HepG2 (cell line): ENCODE results near the gene MYO3B. TPM values are rescaled to one million over a fixed set of nuclear protein-coding genes. Genes with fewer than 3 reads are reported as not detected.

Source experiments
- ATAC-seq: fragments of 200-7000 bp; cut with Tn5 transposase; 3 replicates; pipeline ENCODE4 v1.9.1; 2020; ENCODE audit warnings: mild to moderate bottlenecking, moderate library complexity
- BruUV-seq: library from RNA; stranded (reverse); fragments of 400-500 nt; replicated peaks from 2 replicates; lab custom pipeline; 2021; lab: Mats Ljungman, UMichigan
- CTCF ChIA-PET: fragments of 300-600 bp; formaldehyde crosslinking; extraction: SDS; loops from one replicate; lab custom pipeline; 2021; ENCODE audit warnings: low total read pairs, inconsistent platforms, low intra/inter-chr PET ratio; lab: Yijun Ruan, JAX
- POLR2A ChIA-PET: fragments of 350-600 bp; sonication (Branson Sonifier 250); formaldehyde crosslinking; loops from one replicate; lab custom pipeline; 2020; ENCODE audit warnings: antibody characterized with exemption, inconsistent platforms; lab: Yijun Ruan, JAX
- DNase-seq: peaks from one replicate; pipeline ENCODE4 v3.0.0-alpha.2; 2015; ENCODE audit warnings: low spot score
- FAIRE-seq: peaks from 3 replicates; lab custom pipeline; 2011; peaks lifted over from hg19 to GRCh38; lab: Jason Lieb, UNC
- H2AFZ ChIP-seq: one replicate; pipeline ENCODE4 v1.6.1; 2011; ENCODE audit warnings: low read length, inconsistent platforms
- H3K27ac ChIP-seq: fragments of 300-600 bp; 3 replicates; pipeline ENCODE4 v1.8.0; 2011; ENCODE audit warnings: mixed run types, mild to moderate bottlenecking, mixed read lengths, low read length, inconsistent platforms; ENCODE audit not compliant: insufficient read depth; ENCODE audit errors: extremely low read length
- H3K27me3 ChIP-seq, 2 experiments: fragments of 200-600 bp in 1 of 2; 2 replicates in 1 of 2; 3 replicates in 1 of 2; pipeline versions ENCODE4 v1.6.0 to v1.8.0; 2011; ENCODE audit warnings: low read length in 2 of 2, mild to moderate bottlenecking in 2 of 2, moderate library complexity in 2 of 2, inconsistent platforms in 1 of 2; ENCODE audit not compliant: insufficient read depth in 2 of 2, control insufficient read depth in 1 of 2
- H3K36me3 ChIP-seq, 2 experiments: fragments of 200-600 bp in 1 of 2; replicated peaks in 1 of 2; 2 replicates in 1 of 2; 3 replicates in 1 of 2; pipeline versions ENCODE4 v1.5.1 to v1.8.0; 2011; ENCODE audit warnings: low read length in 2 of 2, inconsistent platforms in 1 of 2; ENCODE audit not compliant: insufficient read depth in 2 of 2, control insufficient read depth in 1 of 2
- H3K4me1 ChIP-seq: 2 replicates; pipeline ENCODE4 v1.5.1; 2012; ENCODE audit warnings: low read length, inconsistent platforms; ENCODE audit not compliant: insufficient read depth
- H3K4me2 ChIP-seq: 2 replicates; pipeline ENCODE4 v1.6.0; 2011; ENCODE audit warnings: low read depth, low read length, inconsistent platforms
- H3K4me3 ChIP-seq, 3 experiments: fragments of 200-600 bp in 1 of 3; sonication (generic), shearing (Covaris generic) in 1 of 3; replicated peaks in 1 of 3; 2 replicates each; pipeline ENCODE4 v1.5.1; 2011 to 2016; ENCODE audit warnings: low read length in 3 of 3, inconsistent platforms in 2 of 3, low read depth in 2 of 3, mild to moderate bottlenecking in 2 of 3, control low read depth in 1 of 3, mixed read lengths in 1 of 3; ENCODE audit not compliant: insufficient read depth in 1 of 3
- H3K79me2 ChIP-seq: one replicate; pipeline ENCODE4 v1.6.1; 2011; ENCODE audit warnings: low read length, inconsistent platforms; ENCODE audit not compliant: insufficient read depth
- H3K9ac ChIP-seq: 2 replicates; pipeline ENCODE4 v1.6.0; 2011; ENCODE audit warnings: mild to moderate bottlenecking, low read depth, low read length, inconsistent platforms; ENCODE audit not compliant: insufficient read depth
- H3K9me3 ChIP-seq: 2 replicates; pipeline ENCODE4 v1.5.1; 2012; ENCODE audit warnings: mild to moderate bottlenecking, low read length
- H4K20me1 ChIP-seq: 2 replicates; pipeline ENCODE4 v1.6.0; 2011; ENCODE audit warnings: inconsistent platforms, mild to moderate bottlenecking, low read length, moderate library complexity; ENCODE audit not compliant: insufficient read depth
- ASH2L ChIP-seq: fragments of 300-600, 200-600 bp; sonication (generic); IDR thresholded peaks from 2 replicates; pipeline ENCODE4 v1.7.0; 2017; ENCODE audit warnings: low read depth, mild to moderate bottlenecking, moderate library complexity, mixed read lengths, low read length; ENCODE audit not compliant: insufficient read length
- BHLHE40 ChIP-seq: IDR thresholded peaks from 2 replicates; pipeline ENCODE4 v1.6.1; 2011; ENCODE audit warnings: low read length, improper control_type of control experiment
- MBNL3 ChIP-seq: fragments of 250-450 bp; sonication (Bioruptor Pico); conservative IDR thresholded peaks from 2 replicates; pipeline ENCODE4 v1.8.0; 2022; ENCODE audit warnings: mild to moderate bottlenecking, inconsistent platforms
- TARDBP ChIP-seq: sonication (generic); formaldehyde crosslinking; IDR thresholded peaks from 2 replicates; pipeline ENCODE4 v1.8.0; 2022; ENCODE audit warnings: mild to moderate bottlenecking, missing genetic modification reagents
- ZNF124 ChIP-seq: sonication (generic); formaldehyde crosslinking; IDR thresholded peaks from 2 replicates; pipeline ENCODE4 v1.4.0; 2020; ENCODE audit warnings: missing genetic modification reagents
- ZNF616 ChIP-seq: sonication (generic); formaldehyde crosslinking; IDR thresholded peaks from 2 replicates; pipeline ENCODE4 v1.5.0; 2020; ENCODE audit warnings: low read depth, mild to moderate bottlenecking, missing genetic modification reagents
- WGBS: methylation state at CpG from one replicate; pipeline ENCODE4 v1.1.6; 2017; ENCODE audit warnings: low lambda C conversion rate; 5-methylcytosine and 5-hydroxymethylcytosine counted together
- in situ Hi-C: cut with HindIII; loops from 2 replicates; pipeline ENCODE4 v1.10.0; 2017; ENCODE audit warnings: low pct_unique_long_range_greater_than_20kb; ENCODE audit not compliant: extremely low pct_ligation_motif_present
- intact Hi-C: fragments of 100-400 bp; cut with micrococcal nuclease; formaldehyde crosslinking; loops from one replicate; pipeline ENCODE4 v1.10.0; 2022; ENCODE audit not compliant: unreplicated experiment
- polyA plus RNA-seq, 8 experiments: library from polyadenylated mRNA; depleted of rRNA in 3 of 8; stranded (reverse) in 7 of 8; unstranded in 1 of 8; fragments of >200 nt; fragmentation: Illumina TruSeq in 4 of 8; extraction: Trizol in 4 of 8; gene quantifications; 2 replicates each; pipeline versions ENCODE4 v1.2.1 to v1.2.3, GENCODE V29; 2011 to 2016; ENCODE audit warnings: low read depth in 4 of 8, missing spikeins in 1 of 8, mixed read lengths in 1 of 8; ENCODE audit not compliant: insufficient read depth in 1 of 8
- total RNA-seq, 5 experiments: library from RNA; depleted of rRNA; stranded (reverse); fragments of >200 nt; fragmentation: Illumina TruSeq; extraction: Trizol; gene quantifications; 2 replicates each; pipeline ENCODE4 v1.2.3, GENCODE V29; 2016; ENCODE audit warnings: low read depth in 1 of 5
- TF ChIP-seq, protein P1 (sequence below): sonication (generic); formaldehyde crosslinking; IDR thresholded peaks from 2 replicates; pipeline ENCODE4 v1.4.0; 2020; ENCODE audit warnings: missing genetic modification reagents

The MYO3B gene
- total and polyA plus RNA-seq, 2 of the 13 experiments (the other 11 are each of a cell fraction or from before 2014, with no cell fraction given): 0.01 TPM; not detected in 1

DNA sequence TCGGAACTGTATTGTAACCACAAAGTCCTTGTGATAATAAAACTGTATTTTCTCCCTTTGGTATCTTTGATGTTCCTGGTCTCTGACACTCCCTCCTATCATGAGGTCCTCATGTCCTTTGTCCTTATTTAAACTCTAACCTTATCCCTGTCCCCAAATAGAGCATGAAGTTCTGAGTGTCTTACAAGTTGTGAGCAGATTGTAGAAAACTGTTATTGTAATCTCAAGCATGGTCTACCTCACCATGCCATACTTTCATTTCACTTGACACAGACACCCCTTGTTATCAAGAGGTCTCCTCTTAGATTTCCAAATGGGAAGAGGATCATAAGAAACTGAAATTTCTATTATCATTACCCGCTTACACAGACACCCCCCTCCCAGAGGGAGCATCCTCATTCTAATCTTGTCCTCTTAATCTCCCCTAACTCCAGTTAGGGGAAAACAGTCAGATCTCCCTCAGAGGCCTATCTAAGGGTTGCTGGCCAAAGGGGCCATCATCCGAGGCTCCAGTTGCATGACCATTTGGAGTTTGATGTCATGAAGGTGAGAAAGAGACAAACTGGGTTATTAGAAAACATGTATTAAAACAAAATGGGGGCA is 29.0 kb downstream of the MYO3B start (continued):
- no peak for TF ChIP-seq ASH2L
- TF ChIP-seq, protein P1, sequence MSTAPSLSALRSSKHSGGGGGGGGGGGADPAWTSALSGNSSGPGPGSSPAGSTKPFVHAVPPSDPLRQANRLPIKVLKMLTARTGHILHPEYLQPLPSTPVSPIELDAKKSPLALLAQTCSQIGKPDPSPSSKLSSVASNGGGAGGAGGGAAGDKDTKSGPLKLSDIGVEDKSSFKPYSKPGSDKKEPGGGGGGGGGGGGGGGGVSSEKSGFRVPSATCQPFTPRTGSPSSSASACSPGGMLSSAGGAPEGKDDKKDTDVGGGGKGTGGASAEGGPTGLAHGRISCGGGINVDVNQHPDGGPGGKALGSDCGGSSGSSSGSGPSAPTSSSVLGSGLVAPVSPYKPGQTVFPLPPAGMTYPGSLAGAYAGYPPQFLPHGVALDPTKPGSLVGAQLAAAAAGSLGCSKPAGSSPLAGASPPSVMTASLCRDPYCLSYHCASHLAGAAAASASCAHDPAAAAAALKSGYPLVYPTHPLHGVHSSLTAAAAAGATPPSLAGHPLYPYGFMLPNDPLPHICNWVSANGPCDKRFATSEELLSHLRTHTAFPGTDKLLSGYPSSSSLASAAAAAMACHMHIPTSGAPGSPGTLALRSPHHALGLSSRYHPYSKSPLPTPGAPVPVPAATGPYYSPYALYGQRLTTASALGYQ (CRISPR knock-in tag): no peak
- TF ChIP-seq ZNF124 (CRISPR knock-in tag): no peak
- no peak for TF ChIP-seq BHLHE40
- TF ChIP-seq TARDBP: no peak

DNA sequence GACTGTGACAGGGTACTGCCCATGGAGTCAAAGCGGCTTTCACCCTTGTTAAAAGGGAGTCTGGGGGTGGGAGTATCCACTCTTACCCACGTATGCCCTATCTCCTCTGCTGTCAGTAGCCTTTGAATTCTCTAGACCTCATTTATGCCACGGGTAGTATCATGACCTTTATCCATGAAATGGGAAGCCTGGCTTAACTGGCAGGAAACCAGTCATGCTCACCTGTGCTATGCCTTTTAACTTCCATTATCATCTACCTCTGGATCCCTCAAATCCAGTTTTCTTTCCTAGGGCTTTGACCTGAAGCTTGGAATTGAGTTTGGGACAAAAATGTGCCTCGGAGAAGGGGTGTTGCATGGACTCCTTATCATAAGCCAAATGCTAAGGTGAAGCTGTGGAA is 30.0 kb downstream of the MYO3B start:
- WGBS: 4% methylated on average over 4 of the region's 4 CpGs
- POLR2A ChIA-PET: no interaction called here

More for the DNA sequence above, 30.0 kb downstream of the MYO3B start:
- no peaks in the 10 kb centered on the region for H3K79me2 ChIP-seq
- TF ChIP-seq ZNF616 (CRISPR knock-in tag) (peak; percentile 97; the same call in 1 of the 2 replicates), MBNL3 (CRISPR knock-in tag) (no peak)
- TF ChIP-seq, all 625 proteins: peak for 1
- ATAC-seq (no peak), DNase-seq (no peak), FAIRE-seq (no peak)
- no peaks in the 10 kb centered on the region for H4K20me1 ChIP-seq
- H3K36me3 ChIP-seq: no peaks in the 10 kb centered on the region
- CTCF ChIA-PET: no interaction called here
- H2AFZ ChIP-seq: no peak overlapping the region
- no peaks in the 10 kb centered on the region for H3K9me3 ChIP-seq
- no TSS peak for BruUV-seq
- peaks cover 2 to 9% of the 10 kb centered on the region in 2 experiments; a peak in 3 of 5 replicates for H3K27me3 ChIP-seq
- H3K4me1 ChIP-seq: no peaks in the 10 kb centered on the region
- intact Hi-C loops (no loop called here), in situ Hi-C loops (no loop called here)
- no peak overlapping the region for H3K9ac ChIP-seq
- no peak overlapping the region for H3K4me2 ChIP-seq
- no peak overlapping the region for H3K4me3 ChIP-seq
- H3K27ac ChIP-seq: no peak overlapping the region
